Nephron progenitor cell (in vitro differentiated cells): ENCODE data around the gene MAB21L4.

Source experiments
- DNase-seq: peaks from one replicate; pipeline ENCODE4 v3.0.0; 2021
- H3K27ac Mint-ChIP-seq: 2 replicates; pipeline ENCODE4 v1.8.0; 2021; ENCODE audit warnings: mild to moderate bottlenecking, moderate library complexity, mixed read lengths
- H3K27me3 Mint-ChIP-seq: 2 replicates; pipeline ENCODE4 v1.8.0; 2021; ENCODE audit warnings: mild to moderate bottlenecking, low read depth, mixed read lengths; ENCODE audit not compliant: poor library complexity
- H3K36me3 Mint-ChIP-seq: 2 replicates; pipeline ENCODE4 v1.8.0; 2021; ENCODE audit warnings: low read depth, mixed read lengths
- H3K4me1 Mint-ChIP-seq: 2 replicates; pipeline ENCODE4 v1.8.0; 2021; ENCODE audit warnings: mixed read lengths
- H3K4me3 Mint-ChIP-seq: 2 replicates; pipeline ENCODE4 v1.8.0; 2021; ENCODE audit warnings: mild to moderate bottlenecking, moderate library complexity, mixed read lengths
- H3K9me3 Mint-ChIP-seq: 2 replicates; pipeline ENCODE4 v1.8.0; 2021; ENCODE audit warnings: mild to moderate bottlenecking, moderate library complexity, mixed read lengths
- TF ChIP-seq, protein P1 (sequence below): fragments of 200-600 bp; sonication (generic); IDR thresholded peaks from 2 replicates; pipeline ENCODE4 v1.5.0; 2021; ENCODE audit warnings: antibody characterized with exemption

Gene MAB21L4

GRCh38 chr2:240869956-240870875 lies 25.7 kb downstream of the MAB21L4 start:
- Mint-ChIP-seq H3K36me3 (no peaks in the 10 kb centered on the region), H3K4me3 (no peak overlapping the region), H3K9me3 (no peaks in the 10 kb centered on the region), H3K4me1 (peaks cover 5% of the 10 kb centered on the region), H3K27ac (no peak overlapping the region), H3K27me3 (peaks cover 23% of the 10 kb centered on the region)
- no peak for DNase-seq
- TF ChIP-seq, protein P1, sequence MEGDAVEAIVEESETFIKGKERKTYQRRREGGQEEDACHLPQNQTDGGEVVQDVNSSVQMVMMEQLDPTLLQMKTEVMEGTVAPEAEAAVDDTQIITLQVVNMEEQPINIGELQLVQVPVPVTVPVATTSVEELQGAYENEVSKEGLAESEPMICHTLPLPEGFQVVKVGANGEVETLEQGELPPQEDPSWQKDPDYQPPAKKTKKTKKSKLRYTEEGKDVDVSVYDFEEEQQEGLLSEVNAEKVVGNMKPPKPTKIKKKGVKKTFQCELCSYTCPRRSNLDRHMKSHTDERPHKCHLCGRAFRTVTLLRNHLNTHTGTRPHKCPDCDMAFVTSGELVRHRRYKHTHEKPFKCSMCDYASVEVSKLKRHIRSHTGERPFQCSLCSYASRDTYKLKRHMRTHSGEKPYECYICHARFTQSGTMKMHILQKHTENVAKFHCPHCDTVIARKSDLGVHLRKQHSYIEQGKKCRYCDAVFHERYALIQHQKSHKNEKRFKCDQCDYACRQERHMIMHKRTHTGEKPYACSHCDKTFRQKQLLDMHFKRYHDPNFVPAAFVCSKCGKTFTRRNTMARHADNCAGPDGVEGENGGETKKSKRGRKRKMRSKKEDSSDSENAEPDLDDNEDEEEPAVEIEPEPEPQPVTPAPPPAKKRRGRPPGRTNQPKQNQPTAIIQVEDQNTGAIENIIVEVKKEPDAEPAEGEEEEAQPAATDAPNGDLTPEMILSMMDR = no peak

- no peaks in the 10 kb centered on the region for H3K36me3 Mint-ChIP-seq
- H3K27me3 Mint-ChIP-seq = peaks cover 26% of the 10 kb centered on the region
- DNase-seq = no peak
- peaks cover 5% of the 10 kb centered on the region for H3K4me1 Mint-ChIP-seq
- no peaks in the 10 kb centered on the region for H3K9me3 Mint-ChIP-seq
- H3K4me3 Mint-ChIP-seq = no peak overlapping the region
- TF ChIP-seq, protein P1 = no peak
- H3K27ac Mint-ChIP-seq = no peak overlapping the region
Observed at GRCh38 chr2:240869109-240869955, 26.6 kb downstream of the MAB21L4 start.

DNA sequence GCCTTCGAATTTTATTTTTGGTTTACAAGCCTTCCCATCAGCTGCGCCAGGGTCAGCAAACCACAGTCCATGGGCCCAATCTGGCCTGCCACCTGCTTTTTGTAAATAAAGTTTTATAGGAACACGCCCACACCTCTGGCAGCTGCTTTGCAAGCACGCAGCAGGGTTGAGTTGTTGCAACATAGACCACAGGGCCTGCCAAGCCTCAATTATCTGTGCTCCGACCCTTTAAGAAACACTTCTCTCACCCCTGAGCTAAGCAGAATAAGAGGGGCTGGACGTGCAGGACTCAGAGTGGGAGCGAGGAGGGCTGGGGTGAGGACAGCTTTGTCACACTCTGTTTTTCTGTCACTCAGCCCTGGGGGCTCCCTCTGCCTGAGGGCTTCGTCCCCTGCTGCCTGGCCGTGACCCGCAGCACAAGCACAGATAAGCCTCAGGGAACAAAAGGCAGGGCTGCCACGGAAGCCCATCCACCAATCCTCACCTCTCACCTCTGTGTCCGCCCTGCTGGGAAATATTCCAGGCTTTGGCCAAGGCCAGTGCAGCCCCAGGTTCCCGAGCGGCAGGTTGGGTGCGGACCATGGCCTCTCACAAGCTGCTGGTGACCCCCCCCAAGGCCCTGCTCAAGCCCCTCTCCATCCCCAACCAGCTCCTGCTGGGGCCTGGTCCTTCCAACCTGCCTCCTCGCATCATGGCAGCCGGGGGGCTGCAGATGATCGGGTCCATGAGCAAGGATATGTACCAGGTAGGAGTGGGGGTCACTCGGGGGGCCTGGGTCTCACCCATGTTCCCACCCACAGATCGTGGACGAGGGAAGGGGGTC lies 27.5 kb downstream of the MAB21L4 start, which contains the start of gene AGXT:
TSS of gene AGXT (plus strand) at position 539 of the 823 bp plus-strand sequence. CDS start at position 581, 42 bp downstream.
- no peaks in the 10 kb centered on the region for H3K36me3 Mint-ChIP-seq
- H3K4me1 Mint-ChIP-seq = peaks cover 5% of the 10 kb centered on the region
- TF ChIP-seq, protein P1 = no peak
- peak within 1 kb of the TSS; percentile 13 for H3K27ac Mint-ChIP-seq
- H3K9me3 Mint-ChIP-seq = no peaks in the 10 kb centered on the region
- DNase-seq = no peak
- H3K4me3 Mint-ChIP-seq = no peak within 1 kb of the TSS
- peaks cover 33% of the 10 kb centered on the region for H3K27me3 Mint-ChIP-seq

DNA sequence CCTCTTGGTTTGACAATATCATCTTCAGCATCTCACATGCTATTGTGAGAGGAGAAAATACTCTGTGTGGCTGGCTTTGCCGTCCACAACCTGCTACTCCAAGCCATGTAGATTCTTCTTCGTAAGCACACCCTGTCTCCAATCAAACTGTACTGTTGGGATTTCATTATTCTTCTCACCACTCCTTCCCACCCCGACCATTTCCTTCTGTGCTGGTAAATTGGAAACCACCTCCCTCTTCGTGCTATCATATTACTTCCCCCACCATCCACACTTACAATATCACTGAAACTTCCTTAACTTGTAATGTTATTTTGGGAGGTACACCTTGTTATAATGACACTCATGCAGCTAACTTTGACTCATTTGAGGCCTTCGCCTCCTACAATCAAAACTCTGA lies 30.6 kb downstream of the MAB21L4 start:
- Mint-ChIP-seq H3K9me3 (no peaks in the 10 kb centered on the region), H3K27me3 (peaks cover 56% of the 10 kb centered on the region)

GRCh38 chr2:240864475-240864874 lies 31.5 kb downstream of the MAB21L4 start:
- no peak overlapping the region for H3K4me3 Mint-ChIP-seq
- H3K9me3 Mint-ChIP-seq = no peaks in the 10 kb centered on the region
- peaks cover 5% of the 10 kb centered on the region for H3K4me1 Mint-ChIP-seq
- no peak for DNase-seq
- H3K27ac Mint-ChIP-seq = no peak overlapping the region
- no peaks in the 10 kb centered on the region for H3K36me3 Mint-ChIP-seq
- peaks cover 59% of the 10 kb centered on the region for H3K27me3 Mint-ChIP-seq
- TF ChIP-seq, protein P1 = no peak

More for the DNA sequence above, 30.6 kb downstream of the MAB21L4 start:
- no peaks in the 10 kb centered on the region for H3K36me3 Mint-ChIP-seq
- H3K27ac Mint-ChIP-seq = no peak overlapping the region
- peaks cover 5% of the 10 kb centered on the region for H3K4me1 Mint-ChIP-seq
- TF ChIP-seq, protein P1 = no peak
- no peak for DNase-seq
- H3K4me3 Mint-ChIP-seq = no peak overlapping the region
